Amniotic epithelial cell (primary cell): ENCODE data around the gene PTOV1.
"Not testable (repeated sequence)": the region's sequence is repeated elsewhere in the genome, so short reads cannot be mapped to it uniquely, and the experiment has no call there.

Experiments
- DNase-seq: peaks from one replicate; pipeline ENCODE4 v3.0.0-alpha.2; 2010; ENCODE audit warnings: low read depth

Gene PTOV1

GRCh38 chr19:49817964-49818648 is 32.9 kb upstream of the PTOV1 start, which contains the start of gene MED25:
MED25 (plus strand) TSS chr19:49818289; CDS start chr19:49818342, 53 bp downstream.
- peak; percentile 75 for DNase-seq

GRCh38 chr19:49818649-49819370 is 32.1 kb upstream of the PTOV1 start:
- DNase-seq, result peak; percentile 40

- not testable (repeated sequence) for DNase-seq
These were observed 31.4 kb upstream of the PTOV1 start for GRCh38 chr19:49819452-49820115.

GRCh38 chr19:49820125-49820524 is 30.8 kb upstream of the PTOV1 start:
- DNase-seq, result peak; percentile 97

- no peak for DNase-seq
These were observed 27.5 kb upstream of the PTOV1 start for GRCh38 chr19:49823472-49823871.

- no peak for DNase-seq
These were observed 26.3 kb upstream of the PTOV1 start for GRCh38 chr19:49824662-49825061.

GRCh38 chr19:49827034-49827433 is 23.9 kb upstream of the PTOV1 start:
- DNase-seq, result no peak

GRCh38 chr19:49829200-49829599 is 21.8 kb upstream of the PTOV1 start:
- DNase-seq, result no peak

GRCh38 chr19:49829721-49830120 is 21.2 kb upstream of the PTOV1 start:
- DNase-seq, result no peak

GRCh38 chr19:49830766-49831165 is 20.2 kb upstream of the PTOV1 start:
- DNase-seq, result no peak

- DNase-seq, result no peak
These were observed 19.4 kb upstream of the PTOV1 start for GRCh38 chr19:49831592-49831991.

- DNase-seq, result no peak
These were observed 18.4 kb upstream of the PTOV1 start for GRCh38 chr19:49832556-49832955.

GRCh38 chr19:49833599-49833998 is 17.4 kb upstream of the PTOV1 start:
- no peak for DNase-seq

- no peak for DNase-seq
These were observed 15.4 kb upstream of the PTOV1 start for GRCh38 chr19:49835562-49835961.

GRCh38 chr19:49836176-49837008 is 14.6 kb upstream of the PTOV1 start:
- no peak for DNase-seq

- DNase-seq, result peak; percentile 55
These were observed 14.0 kb upstream of the PTOV1 start for GRCh38 chr19:49837009-49837310.

- DNase-seq, result no peak
These were observed 13.5 kb upstream of the PTOV1 start for GRCh38 chr19:49837425-49837824.

GRCh38 chr19:49838885-49839588 is 11.9 kb upstream of the PTOV1 start:
- no peak for DNase-seq

- no peak for DNase-seq
These were observed 11.2 kb upstream of the PTOV1 start for GRCh38 chr19:49839713-49840112.

GRCh38 chr19:49840321-49840720 is 10.6 kb upstream of the PTOV1 start:
- no peak for DNase-seq

- no peak for DNase-seq
These were observed 10.2 kb upstream of the PTOV1 start for GRCh38 chr19:49840736-49841249.
